Duodenal mucosa (tissue), 2 donors: Measurements from ENCODE around the gene CDS1.

Source experiments
- H3K27ac ChIP-seq: one replicate; pipeline ENCODE4 v1.7.0; 2013; ENCODE audit warnings: low read depth, low read length
- H3K27me3 ChIP-seq, 2 donors: one replicate each; pipeline ENCODE4 v1.7.0; 2013; ENCODE audit warnings: low read length in 2 of 2, control low read depth in 1 of 2; ENCODE audit not compliant: insufficient read depth in 2 of 2, control insufficient read depth in 1 of 2
- H3K36me3 ChIP-seq, 2 donors: one replicate each; pipeline ENCODE4 v1.7.0; 2013; ENCODE audit warnings: low read length in 2 of 2, control low read depth in 1 of 2; ENCODE audit not compliant: insufficient read depth in 2 of 2, control insufficient read depth in 1 of 2
- H3K4me1 ChIP-seq, 2 donors: one replicate each; pipeline ENCODE4 v1.7.0; 2013; ENCODE audit warnings: low read length in 2 of 2, control low read depth in 1 of 2; ENCODE audit not compliant: insufficient read depth in 2 of 2, control insufficient read depth in 1 of 2
- H3K4me3 ChIP-seq, 2 donors: one replicate each; pipeline ENCODE4 v1.7.0; 2013; ENCODE audit warnings: low read length in 2 of 2, low read depth in 1 of 2
- H3K9ac ChIP-seq, 2 donors: one replicate each; pipeline ENCODE4 v1.7.0; 2013; ENCODE audit warnings: low read length in 2 of 2, low read depth in 1 of 2
- H3K9me3 ChIP-seq, 2 donors: one replicate each; pipeline ENCODE4 v1.7.0; 2013; ENCODE audit warnings: low read length in 2 of 2, control low read depth in 1 of 2; ENCODE audit not compliant: control insufficient read depth in 1 of 2

The CDS1 gene

DNA sequence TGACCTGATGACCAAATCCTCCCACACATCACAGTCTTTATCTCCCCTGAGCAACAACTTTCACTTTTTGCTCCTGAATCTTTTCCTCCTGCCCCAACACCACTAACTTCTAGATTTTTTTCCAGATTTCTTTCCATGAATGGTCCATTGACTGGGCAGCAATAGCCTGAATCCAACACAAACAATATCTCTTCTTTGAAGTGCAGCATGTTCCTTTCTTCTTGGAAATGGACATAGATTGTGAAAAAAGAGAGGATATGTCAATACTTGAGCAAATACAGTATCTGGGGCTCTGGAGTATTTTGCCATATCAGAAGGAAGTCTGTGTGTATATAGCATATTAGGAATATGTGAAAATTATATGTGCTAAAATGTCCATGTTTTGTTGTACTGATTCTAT, 55.2 kb downstream of the CDS1 start:
- Histone ChIP-seq H3K9ac (no peak overlapping the region), H3K36me3 (peaks cover 7 to 8% of the 10 kb centered on the region in 2 donors), H3K27ac (no peak overlapping the region), H3K4me1 (no peaks in the 10 kb centered on the region), H3K27me3 (no peaks in the 10 kb centered on the region), H3K9me3 (no peaks in the 10 kb centered on the region), H3K4me3 (no peak overlapping the region)

DNA sequence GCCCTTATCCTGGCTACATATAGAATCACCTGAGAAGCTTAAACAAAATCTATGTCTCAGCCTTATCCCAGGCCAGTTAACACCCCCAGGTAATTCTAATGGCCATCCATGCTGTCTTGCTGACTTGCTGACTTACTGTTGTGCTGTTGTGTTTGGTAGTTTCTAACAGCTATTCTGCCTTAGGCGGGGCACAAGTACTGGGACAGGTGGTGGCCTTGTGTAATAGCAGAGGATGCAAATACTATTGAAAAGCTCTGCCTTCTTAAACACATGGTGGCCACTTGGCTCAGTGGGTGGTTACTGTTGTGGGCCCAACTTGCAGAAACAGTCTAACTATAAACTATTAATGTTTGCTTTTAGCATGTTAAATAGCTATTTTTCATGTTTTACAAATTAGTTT, 56.2 kb downstream of the CDS1 start:
- H3K27me3 ChIP-seq: no peaks in the 10 kb centered on the region

DNA sequence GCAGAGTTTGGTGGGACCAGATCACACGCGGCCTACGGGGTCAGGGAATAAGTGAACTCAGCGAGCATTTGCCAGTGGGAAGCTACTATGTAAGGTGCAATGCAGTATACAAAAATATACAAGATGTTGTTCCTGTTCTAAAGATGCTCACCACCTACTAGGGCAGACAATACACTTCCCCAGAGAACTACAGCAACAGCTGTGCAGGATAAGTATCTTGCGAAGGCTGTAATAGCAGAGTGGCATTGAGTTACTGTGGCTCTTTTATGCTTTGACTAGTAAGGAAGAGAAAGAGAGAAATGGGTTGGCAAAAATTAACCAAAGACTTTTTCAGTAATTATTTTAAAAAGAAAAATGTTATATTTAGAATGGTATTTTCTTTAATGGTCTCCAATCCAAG, 61.2 kb downstream of the CDS1 start:
- peaks cover 0 to 4% of the 10 kb centered on the region in 2 donors for H3K4me1 ChIP-seq
- H3K36me3 ChIP-seq: peaks cover 0 to 23% of the 10 kb centered on the region in 2 donors
- H3K9ac ChIP-seq: no peak overlapping the region
- H3K27ac ChIP-seq: no peak overlapping the region
- H3K4me3 ChIP-seq: no peak overlapping the region
- no peaks in the 10 kb centered on the region for H3K9me3 ChIP-seq
- H3K27me3 ChIP-seq: no peaks in the 10 kb centered on the region

More for the DNA sequence above, 56.2 kb downstream of the CDS1 start:
- Histone ChIP-seq H3K27ac (no peak overlapping the region), H3K36me3 (peaks cover 7 to 18% of the 10 kb centered on the region in 2 donors), H3K4me3 (no peak overlapping the region), H3K9ac (no peak overlapping the region), H3K4me1 (no peaks in the 10 kb centered on the region), H3K9me3 (no peaks in the 10 kb centered on the region)

DNA sequence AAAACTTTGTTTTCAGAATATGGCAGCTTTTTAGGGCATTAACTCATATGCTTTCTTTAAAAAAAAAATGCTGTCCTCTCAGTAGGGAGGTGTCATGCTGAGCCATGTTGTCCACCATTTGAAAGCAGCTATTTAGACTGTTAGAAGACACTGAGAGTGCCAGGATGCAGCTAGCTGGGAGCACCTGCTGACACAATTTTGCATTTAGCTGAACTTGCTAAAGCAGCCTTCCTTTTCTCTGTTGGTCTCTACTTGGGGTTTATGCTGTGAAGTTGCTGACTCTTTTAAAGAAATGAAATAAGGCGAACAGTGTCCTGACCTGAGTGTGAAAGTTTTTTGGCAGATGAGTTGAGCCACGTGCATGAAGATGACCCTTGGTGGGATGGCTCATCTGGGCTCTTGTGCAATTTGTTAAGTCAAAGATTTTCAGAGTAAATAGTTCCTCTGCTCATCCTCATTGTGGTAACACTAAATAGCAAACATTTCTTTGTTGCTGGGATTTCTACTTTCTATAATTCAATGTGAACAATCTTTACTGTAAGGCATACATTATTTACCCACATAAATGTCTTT, 64.5 kb downstream of the CDS1 start:
- Histone ChIP-seq H3K9ac (no peak overlapping the region), H3K4me3 (no peak overlapping the region), H3K9me3 (no peaks in the 10 kb centered on the region), H3K4me1 (peaks cover 0 to 4% of the 10 kb centered on the region in 2 donors), H3K36me3 (peaks cover 5 to 38% of the 10 kb centered on the region in 2 donors), H3K27ac (no peak overlapping the region), H3K27me3 (no peaks in the 10 kb centered on the region)

DNA sequence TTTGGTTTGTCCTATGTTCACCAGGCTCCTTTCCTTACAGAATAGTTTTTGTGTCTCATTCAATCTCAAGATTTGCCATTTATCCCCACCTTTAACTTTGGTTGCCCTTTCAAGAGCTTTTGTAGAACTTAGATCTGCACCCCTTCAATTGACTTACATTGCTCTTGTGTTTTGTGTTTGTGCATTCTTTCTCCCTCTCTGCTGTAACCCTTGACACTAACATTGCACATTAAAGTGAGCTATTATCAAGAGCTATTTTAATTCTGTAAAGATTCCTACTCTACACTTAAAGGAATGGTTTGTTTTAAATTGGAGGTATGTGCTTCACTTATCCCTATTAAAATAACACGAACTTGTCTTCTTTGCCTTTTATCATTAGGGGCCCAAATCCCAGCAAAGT, 65.3 kb downstream of the CDS1 start:
- Histone ChIP-seq H3K27ac (no peak overlapping the region), H3K9me3 (no peaks in the 10 kb centered on the region), H3K4me1 (peaks cover 0 to 4% of the 10 kb centered on the region in 2 donors), H3K36me3 (peaks cover 5 to 37% of the 10 kb centered on the region in 2 donors), H3K27me3 (no peaks in the 10 kb centered on the region), H3K9ac (no peak overlapping the region), H3K4me3 (no peak overlapping the region)

DNA sequence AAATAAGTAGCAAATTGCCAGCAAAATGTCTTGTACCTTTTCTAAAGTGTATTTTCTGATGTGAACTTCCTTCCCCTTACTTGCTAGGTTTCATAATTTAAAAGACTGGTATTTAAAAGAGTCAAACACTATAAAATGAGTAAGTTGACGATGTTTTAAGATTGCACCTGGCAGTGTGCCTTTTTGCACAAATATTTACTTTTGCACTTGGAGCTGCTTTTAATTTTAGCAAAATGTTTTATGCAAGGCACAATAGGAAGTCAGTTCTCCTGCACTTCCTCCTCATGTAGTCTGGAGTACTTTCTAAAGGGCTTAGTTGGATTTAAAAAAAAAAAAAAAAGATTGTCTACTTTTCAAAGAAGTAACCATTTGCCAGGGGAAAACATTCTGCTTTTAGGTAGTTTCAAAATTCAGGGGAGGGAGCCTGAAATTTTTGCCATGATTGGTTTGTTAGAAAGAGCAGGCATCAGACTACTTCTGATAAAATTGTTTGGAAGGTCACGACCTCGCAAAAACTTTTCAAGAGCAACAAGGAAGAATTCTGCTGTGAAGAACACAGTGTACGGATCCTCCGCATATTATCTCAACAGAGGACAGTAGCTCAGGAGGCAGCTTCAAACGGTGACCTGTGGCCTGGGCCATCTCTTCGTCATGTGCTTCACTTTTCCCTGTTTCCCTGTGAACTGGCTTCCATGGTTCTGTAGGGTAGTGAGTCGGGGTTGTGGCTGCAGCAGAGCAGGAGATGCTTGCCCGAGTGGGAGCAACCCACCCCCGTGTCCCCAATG, 66.1 kb downstream of the CDS1 start:
- Histone ChIP-seq H3K9me3 (no peaks in the 10 kb centered on the region), H3K4me3 (no peak overlapping the region), H3K27ac (no peak overlapping the region), H3K4me1 (peaks cover 0 to 4% of the 10 kb centered on the region in 2 donors), H3K36me3 (peaks cover 5 to 29% of the 10 kb centered on the region in 2 donors), H3K9ac (no peak overlapping the region), H3K27me3 (no peaks in the 10 kb centered on the region)

DNA sequence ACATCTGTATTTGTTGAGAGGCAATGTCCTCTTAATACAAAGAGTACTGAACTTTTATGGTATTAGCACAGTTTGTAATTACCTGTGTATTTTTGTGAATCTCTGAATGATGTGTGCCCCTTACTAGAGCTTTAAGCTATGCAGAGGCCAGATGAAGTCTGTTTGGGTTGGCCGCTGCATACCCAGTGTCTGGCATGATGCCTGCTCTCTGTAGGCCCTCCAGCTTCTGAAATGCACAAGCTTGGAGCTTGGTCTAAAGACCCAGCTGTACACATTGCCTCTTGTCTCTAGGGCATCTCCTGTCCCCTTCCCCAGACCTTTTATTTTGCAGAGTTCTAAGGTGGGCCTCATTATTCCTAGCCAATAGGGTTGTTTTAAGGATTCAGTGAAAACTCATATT, 68.6 kb downstream of the CDS1 start:
- Histone ChIP-seq H3K9me3 (no peaks in the 10 kb centered on the region), H3K4me3 (no peak overlapping the region), H3K4me1 (peaks cover 0 to 4% of the 10 kb centered on the region in 2 donors), H3K27ac (no peak overlapping the region), H3K36me3 (peaks cover 5 to 27% of the 10 kb centered on the region in 2 donors), H3K9ac (no peak overlapping the region), H3K27me3 (no peaks in the 10 kb centered on the region)

DNA sequence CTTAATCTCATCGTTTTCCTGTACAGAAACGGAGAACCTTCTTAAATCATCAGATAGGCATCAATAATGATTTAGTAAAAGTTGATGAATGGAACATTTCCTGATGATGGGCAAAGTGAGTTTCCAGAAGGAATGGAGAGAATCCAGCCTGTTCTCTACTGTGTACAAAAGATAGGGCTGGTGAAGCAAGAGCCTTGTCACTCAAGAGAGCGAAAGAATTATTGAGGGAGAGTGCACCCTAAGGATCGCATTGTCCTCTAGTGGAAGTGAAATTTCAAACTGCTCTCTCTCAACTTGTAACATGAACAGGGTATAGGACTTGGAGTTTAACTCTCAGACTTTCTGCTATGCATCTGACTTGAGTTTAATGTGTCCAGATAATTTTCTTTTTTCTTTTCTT, 69.6 kb downstream of the CDS1 start:
- Histone ChIP-seq H3K4me3 (no peak overlapping the region), H3K27me3 (no peaks in the 10 kb centered on the region), H3K27ac (no peak overlapping the region), H3K4me1 (peaks cover 0 to under 1% of the 10 kb centered on the region in 2 donors), H3K36me3 (peaks cover 5 to 27% of the 10 kb centered on the region in 2 donors), H3K9me3 (no peaks in the 10 kb centered on the region), H3K9ac (no peak overlapping the region)

DNA sequence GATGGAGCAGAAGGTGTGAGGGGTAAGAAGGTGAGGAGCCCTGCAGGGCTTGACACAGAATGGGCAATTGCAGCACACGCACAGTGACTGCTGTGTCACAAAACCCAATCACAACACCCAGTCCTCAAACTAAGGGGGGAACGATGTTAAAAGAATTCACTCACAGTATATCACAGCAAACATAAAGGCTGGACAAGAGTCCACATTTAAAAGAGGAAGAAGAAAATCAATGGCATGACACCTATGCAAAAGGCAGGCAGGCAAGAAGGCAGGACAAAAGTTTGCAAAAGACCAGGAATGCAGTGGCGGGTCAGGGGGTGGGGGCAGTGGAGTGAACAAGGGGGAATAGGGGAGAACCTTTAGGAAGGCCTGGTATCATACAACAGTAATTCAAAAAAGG, 77.7 kb downstream of the CDS1 start:
- Histone ChIP-seq H3K9ac (no peak overlapping the region), H3K27me3 (no peaks in the 10 kb centered on the region), H3K9me3 (peaks cover 0 to 5% of the 10 kb centered on the region in 2 donors), H3K4me1 (peaks cover 21 to 35% of the 10 kb centered on the region in 2 donors), H3K4me3 (peak overlapping the region in 1 of 2 donors; percentile 33), H3K36me3 (no peaks in the 10 kb centered on the region), H3K27ac (no peak overlapping the region)

DNA sequence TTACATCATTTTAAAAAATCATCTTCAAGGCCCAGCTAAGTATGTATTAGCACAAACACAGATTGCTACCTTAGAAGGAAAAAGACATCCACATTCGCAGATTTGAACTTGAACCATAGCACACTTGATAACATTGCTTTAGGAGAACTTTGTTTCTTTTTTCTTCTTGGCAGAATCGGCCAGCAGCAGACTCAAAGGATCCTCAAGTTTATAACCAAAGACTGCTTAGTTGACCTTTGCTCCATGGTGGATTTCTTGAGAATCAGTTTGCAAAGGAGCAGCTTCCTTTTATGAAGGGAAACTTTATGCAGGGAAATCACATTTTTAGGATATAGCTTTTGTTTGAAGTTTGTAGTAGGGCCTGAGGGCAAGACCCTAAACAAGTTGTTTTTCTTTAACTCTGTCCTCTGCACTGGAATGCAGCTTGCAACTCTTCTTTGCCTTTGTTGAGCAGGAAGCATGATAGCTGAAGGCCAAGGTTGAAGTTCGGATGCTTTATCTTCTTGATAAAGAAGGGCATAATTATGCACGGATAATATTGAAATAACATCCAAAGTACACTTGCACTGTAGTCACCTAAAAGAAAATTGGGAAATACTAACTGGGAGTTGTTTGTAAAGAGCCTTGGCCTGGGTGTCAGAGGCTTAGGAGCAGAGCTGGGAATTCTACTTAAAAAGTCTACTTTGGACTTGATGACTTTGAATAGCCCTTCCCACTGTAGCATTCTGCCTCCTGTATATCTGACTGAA, 78.4 kb downstream of the CDS1 start:
- peak overlapping the region in 1 of 2 donors; percentile 33 for H3K4me3 ChIP-seq
- H3K27ac ChIP-seq: no peak overlapping the region
- H3K27me3 ChIP-seq: no peaks in the 10 kb centered on the region
- H3K36me3 ChIP-seq: no peaks in the 10 kb centered on the region
- H3K9me3 ChIP-seq: peaks cover 0 to 5% of the 10 kb centered on the region in 2 donors
- H3K4me1 ChIP-seq: peaks cover 21 to 35% of the 10 kb centered on the region in 2 donors
- H3K9ac ChIP-seq: no peak overlapping the region
